GM04504 (cell line): Measurements from ENCODE around the gene HSF4.

Experiments
- DNase-seq: peaks from one replicate; pipeline ENCODE4 v3.0.0-alpha.2; 2012; ENCODE audit warnings: low read depth

Gene HSF4

GRCh38 chr16:67201411-67202345 lies 37.1 kb downstream of the HSF4 start:
- DNase-seq = no peak

GRCh38 chr16:67202426-67202825 lies 37.9 kb downstream of the HSF4 start:
- DNase-seq = no peak

GRCh38 chr16:67202956-67203493 lies 38.5 kb downstream of the HSF4 start:
- no peak for DNase-seq

DNA sequence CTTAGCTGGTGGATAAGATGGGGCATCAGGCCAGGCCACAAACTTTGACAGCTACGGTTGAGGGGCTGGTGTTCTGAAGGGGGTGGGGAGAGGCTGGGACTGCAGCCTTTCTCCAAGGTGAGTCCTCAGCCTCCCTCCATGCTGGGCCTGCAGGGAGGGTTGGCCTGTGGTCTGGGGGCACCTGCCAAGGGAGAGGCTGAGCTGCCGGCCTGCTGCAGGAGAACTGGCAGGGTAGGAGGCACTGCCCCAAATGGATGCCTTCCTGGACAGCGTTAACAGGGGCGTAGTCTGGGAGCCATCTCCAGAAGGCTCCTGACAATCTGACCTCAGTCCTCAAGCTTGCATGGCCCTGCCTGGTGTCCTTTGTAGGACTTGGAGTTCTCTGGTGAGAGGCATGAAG lies 39.5 kb downstream of the HSF4 start:
- DNase-seq = no peak

GRCh38 chr16:67206129-67206837 lies 41.7 kb downstream of the HSF4 start:
- DNase-seq = no peak

DNA sequence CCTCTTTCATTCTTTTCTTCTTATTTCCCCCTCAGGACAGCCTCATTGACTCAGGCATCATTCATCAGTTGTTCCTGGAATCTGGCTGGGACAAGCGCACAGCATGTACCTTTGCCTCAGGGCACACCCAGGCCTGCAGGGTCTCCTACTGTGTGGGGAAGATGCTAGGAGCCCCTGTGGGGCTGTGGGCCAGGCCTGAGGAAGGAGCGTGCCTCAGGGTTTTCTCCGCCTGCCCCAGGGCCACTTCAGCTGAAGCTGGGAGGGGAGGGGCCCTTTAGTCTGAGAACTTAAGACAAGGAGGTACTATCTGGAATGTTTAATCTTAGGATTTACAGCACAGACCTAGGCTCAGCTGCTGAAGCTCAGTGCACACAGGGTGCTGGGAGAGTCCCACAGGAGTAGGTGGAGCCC lies 42.3 kb downstream of the HSF4 start:
- no peak for DNase-seq

DNA sequence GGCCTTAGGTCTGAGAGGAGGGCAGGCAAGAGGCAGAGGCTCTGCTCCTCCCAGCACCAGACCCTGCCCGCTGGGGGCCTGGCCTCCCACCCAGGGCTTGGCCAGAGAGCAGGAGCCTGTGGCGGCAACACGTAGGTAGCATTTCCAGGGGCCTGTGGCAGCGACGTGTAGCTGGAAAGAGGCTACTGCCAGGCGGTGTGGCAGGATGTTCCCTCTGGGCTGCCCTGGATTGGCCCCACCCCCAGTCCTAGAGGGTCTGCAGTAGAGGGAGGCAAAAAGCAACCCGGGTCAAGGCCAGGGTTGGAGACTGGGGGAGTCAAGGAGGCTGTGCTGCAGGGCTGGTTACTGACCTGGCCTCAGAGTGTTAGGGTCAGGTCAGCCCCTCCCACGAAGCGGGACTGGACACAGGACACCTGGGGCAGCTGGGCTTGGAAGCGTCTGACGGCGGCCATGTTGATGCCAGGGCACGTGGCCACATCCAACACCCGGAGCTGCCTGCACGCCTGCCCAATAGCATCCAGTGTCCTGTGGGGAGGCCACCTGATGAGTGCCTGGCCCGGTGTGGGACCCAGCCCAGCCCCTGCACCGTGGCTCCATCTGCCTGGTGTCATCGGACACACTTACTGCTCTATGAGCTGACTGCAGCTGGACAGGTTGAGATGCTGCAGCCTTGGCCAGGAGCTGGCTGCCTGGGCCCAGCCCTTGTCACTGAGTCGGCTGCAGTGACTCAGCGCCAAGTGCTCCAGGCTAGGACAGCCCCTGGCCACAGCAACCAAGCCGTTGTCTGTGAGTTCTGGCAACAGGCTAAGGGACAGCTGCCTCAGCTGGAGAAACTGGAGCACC lies 42.9 kb downstream of the HSF4 start:
- no peak for DNase-seq

GRCh38 chr16:67208154-67208896 lies 43.8 kb downstream of the HSF4 start:
- no peak for DNase-seq

DNA sequence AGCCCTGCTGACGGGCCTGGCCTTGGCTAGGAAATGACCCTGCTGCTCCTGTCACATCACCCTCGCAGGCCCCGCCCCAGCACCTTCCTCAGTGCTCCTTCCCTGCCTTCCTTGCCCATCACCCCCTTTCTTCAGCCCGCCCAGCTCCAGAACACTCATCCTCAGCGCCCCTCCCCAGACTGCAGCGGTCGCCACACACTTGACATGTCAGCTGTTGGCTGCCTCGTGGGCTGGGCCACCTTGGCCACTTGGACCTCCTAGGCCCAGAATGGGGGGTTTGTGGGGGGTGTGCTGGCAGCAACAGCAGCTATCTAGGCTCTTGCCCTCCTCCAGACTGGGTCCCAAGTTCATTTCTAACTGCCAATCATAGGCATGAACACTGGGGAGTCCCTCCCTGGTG lies 45.0 kb downstream of the HSF4 start:
- no peak for DNase-seq

- DNase-seq = no peak
Measured at GRCh38 chr16:67210069-67210937, 45.8 kb downstream of the HSF4 start.

DNA sequence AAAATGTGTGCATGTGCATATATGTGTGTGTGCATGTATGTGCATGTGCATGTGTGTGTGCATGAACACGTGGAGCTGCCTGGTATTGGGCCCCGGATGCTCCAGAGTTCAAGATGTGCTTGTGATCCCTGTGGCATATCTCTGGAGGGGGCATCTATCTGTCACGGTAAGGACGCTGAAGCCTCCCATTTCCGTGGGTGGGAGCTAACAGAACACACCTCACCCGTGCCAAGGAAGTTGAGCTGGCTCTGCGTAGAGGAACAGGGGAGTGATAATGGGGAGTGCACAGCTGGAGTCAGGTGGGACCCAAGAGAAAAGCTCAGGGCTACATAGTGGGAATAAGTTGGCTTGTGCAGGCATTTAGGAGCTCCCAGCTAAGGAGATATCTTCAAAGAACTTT lies 47.1 kb downstream of the HSF4 start:
- no peak for DNase-seq

GRCh38 chr16:67212766-67213165 lies 48.2 kb downstream of the HSF4 start:
- DNase-seq = no peak

- DNase-seq = no peak
Measured at GRCh38 chr16:67213197-67214019, 48.9 kb downstream of the HSF4 start.

DNA sequence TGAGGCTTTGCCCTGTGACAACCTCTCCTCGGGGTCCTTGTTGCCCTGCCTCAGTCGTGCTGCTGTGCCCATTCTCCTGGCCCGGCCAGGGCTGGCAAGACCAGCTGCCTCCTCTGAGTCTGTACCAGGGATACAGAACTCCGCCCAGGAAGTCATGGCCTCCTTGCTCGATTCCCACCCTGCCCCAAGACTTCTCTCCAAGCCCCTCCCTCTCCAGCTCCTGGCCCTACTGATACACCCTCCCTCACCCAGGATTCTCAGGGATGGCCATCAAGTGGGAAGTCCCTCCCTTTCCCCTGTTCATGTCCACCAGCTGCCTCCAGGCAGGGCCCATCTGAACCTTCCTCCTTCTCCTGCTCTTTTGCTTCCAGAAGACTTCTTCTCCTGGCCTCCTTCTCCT lies 51.2 kb downstream of the HSF4 start:
- DNase-seq = no peak

GRCh38 chr16:67216612-67217490 lies 52.3 kb downstream of the HSF4 start:
- no peak for DNase-seq
